Amygdala (tissue), 56 donors: Measurements from ENCODE around the gene HMCN2.

Source experiments
- DNase-seq, 56 donors: peaks; one replicate each; lab custom pipeline; 2025; lab: John Stamatoyannopoulos, UW

The HMCN2 gene

GRCh38 chr9:130476151-130476730 lies 210.7 kb downstream of the HMCN2 start:
- DNase-seq: no peak

- DNase-seq: no peak
Observed at GRCh38 chr9:130477564-130477963, 212.0 kb downstream of the HMCN2 start.

- no peak for DNase-seq
Observed at GRCh38 chr9:130478152-130478551, 212.6 kb downstream of the HMCN2 start.

DNA sequence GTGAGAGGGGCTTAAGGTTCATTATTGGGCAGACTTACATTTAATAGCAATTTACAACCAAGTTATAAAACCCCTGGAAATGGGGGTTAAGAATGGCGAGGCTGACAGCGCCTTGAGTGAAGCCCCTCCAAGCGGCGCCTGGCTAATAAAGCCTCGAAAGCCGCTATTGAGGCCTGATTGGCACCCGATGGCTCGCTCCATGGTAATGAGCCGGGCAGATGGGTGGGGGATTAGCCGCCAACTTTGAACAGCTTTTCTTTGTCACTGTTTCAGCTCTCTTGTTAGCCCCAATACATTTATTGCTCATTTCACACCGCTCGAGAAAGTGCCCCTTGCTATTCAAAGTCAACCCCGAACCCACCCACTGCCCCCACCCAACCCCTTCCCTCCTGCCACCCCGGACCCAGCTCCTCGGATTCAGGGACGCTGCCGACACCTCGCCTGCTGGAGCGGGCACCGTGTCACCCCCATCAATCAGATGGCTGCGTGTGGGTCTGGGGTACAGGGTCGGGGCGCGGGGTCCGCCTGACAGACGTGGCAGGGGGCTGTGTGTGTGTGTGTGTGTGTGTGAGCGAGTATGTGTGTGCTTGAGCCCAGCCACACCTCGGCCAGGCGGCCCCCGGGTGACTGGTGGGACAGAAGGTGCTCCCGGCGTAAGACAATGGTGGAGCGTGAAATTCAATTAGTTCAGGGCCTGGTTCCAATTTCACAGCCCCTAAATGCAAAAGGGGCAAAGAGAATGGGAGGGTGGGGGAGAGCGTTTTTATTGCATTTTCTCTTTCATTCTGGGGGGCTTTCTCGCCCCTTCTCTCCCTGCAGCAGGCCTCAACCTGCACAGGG lies 213.4 kb downstream of the HMCN2 start:
- no peak for DNase-seq

GRCh38 chr9:130479587-130479986 lies 214.0 kb downstream of the HMCN2 start:
- no peak for DNase-seq

GRCh38 chr9:130480673-130481072 lies 215.1 kb downstream of the HMCN2 start:
- peak in 21 of 56 donors; percentile 4 to 71 (median 37) for DNase-seq

DNA sequence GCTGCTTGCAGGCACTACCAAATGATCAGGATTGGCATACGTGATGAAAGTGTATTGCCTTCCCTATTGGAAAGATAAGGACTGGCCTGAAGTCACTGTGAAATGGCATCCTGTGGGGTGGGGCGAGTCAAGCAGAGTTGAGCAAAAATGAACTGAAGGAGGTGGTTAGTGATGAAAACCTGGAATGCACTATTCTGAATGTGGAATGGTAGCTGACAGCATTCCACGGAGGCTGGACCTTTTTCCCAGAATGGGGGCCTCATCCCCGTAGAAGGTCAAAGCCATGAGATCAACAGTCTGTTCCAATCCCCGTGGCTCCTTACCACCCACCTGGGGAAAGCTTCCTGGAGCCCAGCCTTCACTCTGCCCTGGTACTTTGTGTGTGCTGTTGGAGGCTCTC lies 216.9 kb downstream of the HMCN2 start:
- DNase-seq: no peak

DNA sequence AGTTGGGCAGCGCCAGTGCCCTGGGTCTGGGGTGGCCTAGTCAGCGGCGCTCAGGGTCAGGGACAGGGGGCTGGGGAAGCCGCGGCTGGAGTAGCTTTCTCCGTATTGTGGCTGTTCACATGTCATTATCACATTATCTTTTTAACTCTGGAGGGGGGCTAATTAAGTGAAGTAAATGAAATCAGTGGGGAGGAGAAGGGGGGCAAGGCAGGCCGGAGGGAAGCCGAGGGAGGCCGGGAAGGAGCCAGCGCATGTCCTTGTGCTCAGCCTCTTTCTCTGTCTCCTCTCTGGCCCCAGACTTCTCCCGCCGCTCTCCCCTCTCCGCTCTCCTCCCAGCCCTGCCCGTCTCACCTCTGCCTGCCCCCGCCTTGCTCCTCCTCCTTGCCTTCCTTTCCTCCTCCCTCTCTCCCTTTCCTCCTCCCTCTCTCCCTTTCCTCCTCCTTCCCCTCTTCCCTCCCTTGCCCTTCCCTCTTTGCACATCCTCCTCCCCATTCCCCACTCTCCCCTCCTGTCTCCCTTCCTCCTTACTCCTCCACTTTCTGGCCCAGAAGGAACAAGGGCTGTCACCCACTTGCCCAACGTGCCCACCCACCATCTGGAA lies 217.9 kb downstream of the HMCN2 start:
- no peak for DNase-seq
